IMR-90 (cell line): ENCODE measurements around the gene TBC1D9B. TPM values are rescaled to one million over a fixed set of nuclear protein-coding genes. Genes with fewer than 3 reads are reported as not detected.

Experiments
- ATAC-seq: fragments of 200-7000 bp; cut with Tn5 transposase; 2 replicates; pipeline ENCODE4 v1.9.1; 2020; ENCODE audit warnings: low read depth, mild to moderate bottlenecking, moderate library complexity
- BruUV-seq: library from RNA; stranded (reverse); fragments of 400-500 nt; replicated peaks from 2 replicates; lab custom pipeline; 2021; lab: Mats Ljungman, UMichigan
- CTCF ChIA-PET: fragments of 300-600 bp; formaldehyde crosslinking; extraction: SDS; loops from one replicate; lab custom pipeline; 2021; ENCODE audit warnings: antibody characterized with exemption; lab: Yijun Ruan, JAX
- POLR2A ChIA-PET: fragments of 300-600 bp; sonication (Branson Sonifier 250); formaldehyde crosslinking; loops from one replicate; lab custom pipeline; 2022; ENCODE audit warnings: antibody characterized with exemption; ENCODE audit not compliant: unreplicated experiment; lab: Charles Lee
- DNase-seq: peaks from one replicate; pipeline ENCODE4 v3.0.0; 2013
- H2AFZ ChIP-seq: replicated peaks from 2 replicates; pipeline ENCODE3; 2013; ENCODE audit warnings: low read length, mild to moderate bottlenecking; ENCODE audit not compliant: poor library complexity
- H2AK5ac ChIP-seq: 2 replicates; pipeline ENCODE4 v1.6.1; 2013; ENCODE audit warnings: low read depth, low read length, inconsistent platforms
- H2AK9ac ChIP-seq: replicated peaks from 2 replicates; pipeline ENCODE3; 2013; ENCODE audit warnings: mild to moderate bottlenecking, low read depth, low read length, moderate library complexity; ENCODE audit not compliant: poor library complexity
- H2BK120ac ChIP-seq: 2 replicates; pipeline ENCODE4 v1.6.1; 2013; ENCODE audit warnings: low read depth, low read length, inconsistent platforms
- H2BK15ac ChIP-seq: 3 replicates; pipeline ENCODE4 v1.6.1; 2013; ENCODE audit warnings: low read depth, low read length, inconsistent platforms
- H2BK20ac ChIP-seq: 2 replicates; pipeline ENCODE4 v1.6.1; 2013; ENCODE audit warnings: low read depth, mild to moderate bottlenecking, inconsistent platforms, low read length, moderate library complexity
- H2BK5ac ChIP-seq: 2 replicates; pipeline ENCODE4 v1.6.1; 2013; ENCODE audit warnings: mild to moderate bottlenecking, low read depth, low read length, inconsistent platforms; ENCODE audit not compliant: poor library complexity, severe bottlenecking
- H3K14ac ChIP-seq: replicated peaks from 2 replicates; pipeline ENCODE4 v1.6.1; 2013; ENCODE audit warnings: low read depth, low read length, inconsistent platforms
- H3K18ac ChIP-seq: 2 replicates; pipeline ENCODE4 v1.6.1; 2013; ENCODE audit warnings: low read depth, low read length, control low read depth
- H3K23ac ChIP-seq: 2 replicates; pipeline ENCODE4 v1.6.1; 2013; ENCODE audit warnings: low read depth, low read length, inconsistent platforms
- H3K27ac ChIP-seq: 2 replicates; pipeline ENCODE4 v1.5.1; 2013; ENCODE audit warnings: mild to moderate bottlenecking, control low read depth, low read length; ENCODE audit not compliant: insufficient read depth
- H3K27me3 ChIP-seq: 2 replicates; pipeline ENCODE4 v1.6.1; 2013; ENCODE audit warnings: low read length; ENCODE audit not compliant: control insufficient read depth, insufficient read depth
- H3K36me3 ChIP-seq: 2 replicates; pipeline ENCODE4 v1.6.1; 2013; ENCODE audit warnings: low read length, mixed read lengths; ENCODE audit not compliant: control insufficient read depth, insufficient read depth
- H3K4ac ChIP-seq: 2 replicates; pipeline ENCODE4 v1.6.1; 2013; ENCODE audit warnings: low read depth, low read length, inconsistent platforms
- H3K4me1 ChIP-seq: 2 replicates; pipeline ENCODE4 v1.6.1; 2013; ENCODE audit warnings: low read length, mixed read lengths; ENCODE audit not compliant: control insufficient read depth, insufficient read depth
- H3K4me2 ChIP-seq: 2 replicates; pipeline ENCODE4 v1.6.1; 2013; ENCODE audit warnings: low read depth, mild to moderate bottlenecking, control low read depth, low read length, moderate library complexity
- H3K4me3 ChIP-seq: 2 replicates; pipeline ENCODE4 v1.5.1; 2013; ENCODE audit warnings: low read depth, mild to moderate bottlenecking, control low read depth, low read length, moderate library complexity; ENCODE audit not compliant: insufficient read depth
- H3K56ac ChIP-seq: 2 replicates; pipeline ENCODE4 v1.6.1; 2013; ENCODE audit warnings: low read length, inconsistent platforms; ENCODE audit not compliant: insufficient read depth; ENCODE audit errors: extremely low read depth
- H3K79me1 ChIP-seq, 2 experiments: 2 replicates each; pipeline ENCODE4 v1.6.1; 2013; ENCODE audit warnings: low read length in 2 of 2, inconsistent platforms in 1 of 2, low read depth in 1 of 2
- H3K9ac ChIP-seq: 2 replicates; pipeline ENCODE4 v1.6.1; 2013; ENCODE audit warnings: low read depth, low read length, control low read depth
- H3K9me1 ChIP-seq: 2 replicates; pipeline ENCODE4 v1.6.1; 2013; ENCODE audit warnings: low read length, inconsistent platforms; ENCODE audit not compliant: insufficient read depth
- H3K9me3 ChIP-seq: 2 replicates; pipeline ENCODE4 v1.6.1; 2013; ENCODE audit warnings: low read length; ENCODE audit not compliant: control insufficient read depth, insufficient read depth
- H4K20me1 ChIP-seq: 2 replicates; pipeline ENCODE4 v1.6.1; 2013; ENCODE audit warnings: low read length, inconsistent platforms; ENCODE audit not compliant: insufficient read depth
- H4K5ac ChIP-seq: 2 replicates; pipeline ENCODE4 v1.6.1; 2013; ENCODE audit warnings: mild to moderate bottlenecking, low read depth, low read length, control low read depth
- H4K8ac ChIP-seq, 2 experiments: 2 replicates each; pipeline ENCODE4 v1.6.1; 2013; ENCODE audit warnings: low read depth in 2 of 2, low read length in 2 of 2, control low read depth in 1 of 2, inconsistent platforms in 1 of 2
- H4K91ac ChIP-seq: 2 replicates; pipeline ENCODE4 v1.6.1; 2013; ENCODE audit warnings: low read depth, low read length, inconsistent platforms; ENCODE audit not compliant: insufficient read depth
- CEBPB ChIP-seq: IDR thresholded peaks from 2 replicates; pipeline ENCODE4 v1.6.1; 2012; ENCODE audit warnings: low read depth, low read length, improper control_type of control experiment
- CHD1 ChIP-seq: IDR thresholded peaks from 2 replicates; pipeline ENCODE4 v1.6.1; 2012; ENCODE audit warnings: low read depth, low read length, improper control_type of control experiment
- CTCF ChIP-seq: conservative IDR thresholded peaks from 2 replicates; pipeline ENCODE4 v1.5.1; 2012; ENCODE audit warnings: mild to moderate bottlenecking, low read depth, low read length, improper control_type of control experiment
- ELK1 ChIP-seq: fragments of 150-350 bp; IDR thresholded peaks from 2 replicates; pipeline ENCODE4 v1.6.1; 2016; ENCODE audit warnings: low read depth, mild to moderate bottlenecking, low read length, moderate library complexity, borderline replicate concordance
- FOS ChIP-seq: fragments of 150-350 bp; IDR thresholded peaks from 2 replicates; pipeline ENCODE4 v1.6.1; 2016; ENCODE audit warnings: low read depth, low read length
- MAFK ChIP-seq: IDR thresholded peaks from 2 replicates; pipeline ENCODE4 v1.6.1; 2012; ENCODE audit warnings: low read depth, low read length, improper control_type of control experiment
- MAZ ChIP-seq: IDR thresholded peaks from 2 replicates; pipeline ENCODE4 v1.6.1; 2012; ENCODE audit warnings: low read depth, mild to moderate bottlenecking, low read length, improper control_type of control experiment, moderate library complexity, borderline replicate concordance
- MXI1 ChIP-seq: IDR thresholded peaks from 2 replicates; pipeline ENCODE4 v1.6.1; 2012; ENCODE audit warnings: low read depth, mild to moderate bottlenecking, low read length, moderate library complexity, borderline replicate concordance
- NFE2L2 ChIP-seq: fragments of 150-350 bp; IDR thresholded peaks from 2 replicates; pipeline ENCODE4 v1.6.1; 2016; ENCODE audit warnings: low read depth, mild to moderate bottlenecking, low read length
- POLR2A ChIP-seq: IDR thresholded peaks from 2 replicates; pipeline ENCODE4 v1.6.1; 2012; ENCODE audit warnings: mild to moderate bottlenecking, low read depth, low read length
- RAD21 ChIP-seq: IDR thresholded peaks from 2 replicates; pipeline ENCODE4 v1.6.1; 2012; ENCODE audit warnings: low read length, improper control_type of control experiment
- RCOR1 ChIP-seq: IDR thresholded peaks from 2 replicates; pipeline ENCODE4 v1.6.1; 2012; ENCODE audit warnings: mild to moderate bottlenecking, low read length, improper control_type of control experiment; ENCODE audit not compliant: insufficient replicate concordance
- RFX5 ChIP-seq: IDR thresholded peaks from 2 replicates; pipeline ENCODE4 v1.8.0; 2012; ENCODE audit warnings: low read depth, mild to moderate bottlenecking, low read length, moderate library complexity
- SMC3 ChIP-seq: fragments of 150-350 bp; IDR thresholded peaks from 2 replicates; pipeline ENCODE4 v1.6.1; 2016; ENCODE audit warnings: low read depth, mild to moderate bottlenecking, antibody characterized with exemption, low read length, moderate library complexity
- USF2 ChIP-seq: fragments of 150-350 bp; IDR thresholded peaks from 2 replicates; pipeline ENCODE4 v1.6.1; 2017; ENCODE audit warnings: mild to moderate bottlenecking, antibody characterized with exemption, low read length, low read depth
- WGBS, 2 experiments: methylation state at CpG; one replicate each; pipeline versions ENCODE4 v1.1.5 to v1.1.7; 2013; ENCODE audit warnings: missing lambda C conversion rate in 2 of 2; ENCODE audit not compliant: insufficient read length in 1 of 2; ENCODE audit errors: extremely low coverage in 2 of 2; 5-methylcytosine and 5-hydroxymethylcytosine counted together
- dilution Hi-C: fragments of 300-500 bp; cut with HindIII; formaldehyde crosslinking; loops from one replicate; pipeline ENCODE4 v1.14.3; 2018; ENCODE audit warnings: low sequenced_read_pairs; ENCODE audit not compliant: unreplicated experiment
- in situ Hi-C: fragments of 300-500 bp; cut with MboI; formaldehyde crosslinking; loops from 3 replicates; pipeline ENCODE4 v1.14.3; 2019; ENCODE audit warnings: low sequenced_read_pairs, inconsistent platforms, mixed read lengths
- intact Hi-C: fragments of 100-400 bp; cut with micrococcal nuclease; formaldehyde crosslinking; loops from 2 replicates; pipeline ENCODE4 v1.10.0; 2022
- polyA plus RNA-seq, 3 experiments: library from polyadenylated mRNA; depleted of rRNA; stranded (reverse); fragments of >200 nt; gene quantifications; 2 replicates each; pipeline ENCODE4 v1.2.3, GENCODE V29; 2012; ENCODE audit warnings: low replicate concordance in 1 of 3
- total RNA-seq: library from RNA; depleted of rRNA; stranded (reverse); fragments of >200 nt; gene quantifications from 2 replicates; pipeline ENCODE4 v1.2.3, GENCODE V29; 2012

TBC1D9B gene
- total and polyA plus RNA-seq, 2 of the 4 experiments (the other 2 are of a cell fraction) = 58.6 to 78.1 TPM

GRCh38 chr5:179918742-179919486 is 11.2 kb upstream of the TBC1D9B start:
- dilution Hi-C loops (no loop called here), in situ Hi-C loops (no loop called here), intact Hi-C loops (no loop called here)
- Histone ChIP-seq H3K4me3 (no peak overlapping the region), H3K23ac (no peak overlapping the region), H2BK5ac (no peak overlapping the region), H2BK120ac (no peak overlapping the region), H4K91ac (no peak overlapping the region), H4K8ac (no peak overlapping the region), H3K9ac (no peak overlapping the region), H2BK15ac (no peak overlapping the region), H2AFZ (no peak overlapping the region), H3K4me1 (peaks cover 4% of the 10 kb centered on the region), H3K9me1 (peaks cover 3% of the 10 kb centered on the region), H3K14ac (no peak overlapping the region), H3K9me3 (no peaks in the 10 kb centered on the region), H3K79me1 (no peaks in the 10 kb centered on the region), H2AK5ac (no peak overlapping the region), H4K20me1 (no peaks in the 10 kb centered on the region), H2AK9ac (no peak overlapping the region), H3K4ac (no peak overlapping the region), H2BK20ac (no peak overlapping the region), H3K18ac (no peak overlapping the region), H4K5ac (no peak overlapping the region), H3K56ac (no peak overlapping the region), H3K4me2 (no peak overlapping the region), H3K36me3 (no peaks in the 10 kb centered on the region), H3K27me3 (peaks cover 3% of the 10 kb centered on the region; the same call in 1 of the 2 replicates), H3K27ac (no peak overlapping the region)
- POLR2A ChIA-PET = no interaction called here
- WGBS, 2 experiments = 72% methylated on average over 6 of the region's 19 CpGs; no CpG with 5 or more reads in 1 of the 2 experiments
- CTCF ChIA-PET = no interaction called here
- ATAC-seq (no peak), DNase-seq (no peak)
- BruUV-seq = no TSS peak
- TF ChIP-seq ELK1 (no peak), POLR2A (no peak), RFX5 (no peak), MAZ (no peak), CHD1 (no peak), MAFK (no peak), MXI1 (no peak), FOS (no peak), NFE2L2 (no peak), RAD21 (no peak), CEBPB (no peak), CTCF (no peak), RCOR1 (no peak), USF2 (no peak), SMC3 (no peak)
